A673 (cell line): ENCODE results near the gene DAPK2. TPM values are rescaled to one million over a fixed set of nuclear protein-coding genes. Genes with fewer than 3 reads are reported as not detected.
"Not testable (repeated sequence)": the region's sequence is repeated elsewhere in the genome, so short reads cannot be mapped to it uniquely, and the experiment has no call there.

Source experiments
- BruUV-seq: library from RNA; stranded (reverse); fragments of 400-500 nt; replicated peaks from 2 replicates; lab custom pipeline; 2021; lab: Mats Ljungman, UMichigan
- CTCF ChIA-PET: fragments of 300-600 bp; sonication (Branson Sonifier 250); formaldehyde crosslinking; loops from one replicate; lab custom pipeline; 2022; ENCODE audit warnings: antibody characterized with exemption; lab: Charles Lee
- POLR2A ChIA-PET: fragments of 300-600 bp; sonication (Branson Sonifier 250); formaldehyde crosslinking; loops from one replicate; lab custom pipeline; 2022; ENCODE audit warnings: antibody characterized with exemption; ENCODE audit not compliant: low non-redundant PET; lab: Charles Lee
- DNase-seq: peaks from one replicate; pipeline ENCODE4 v3.0.0-alpha.2; 2015; ENCODE audit warnings: low spot score
- H3K27ac ChIP-seq: fragments of 200-600 bp; sonication (generic); 2 replicates; pipeline ENCODE4 v1.5.1; 2016; ENCODE audit warnings: mixed run types, low read depth, mild to moderate bottlenecking, mixed read lengths, antibody characterized with exemption, low read length; ENCODE audit not compliant: poor library complexity, severe bottlenecking
- H3K27me3 ChIP-seq: fragments of 200-600 bp; sonication (generic); replicated peaks from 2 replicates; pipeline ENCODE4 v1.6.1; 2017; ENCODE audit warnings: mixed run types, low read depth, mild to moderate bottlenecking, mixed read lengths, antibody characterized with exemption, low read length; ENCODE audit not compliant: insufficient read depth, poor library complexity
- H3K36me3 ChIP-seq: fragments of 200-600 bp; sonication (generic); 2 replicates; pipeline ENCODE4 v1.6.1; 2016; ENCODE audit warnings: mixed run types, mild to moderate bottlenecking, mixed read lengths, antibody characterized with exemption, low read length; ENCODE audit not compliant: insufficient read depth, poor library complexity, severe bottlenecking
- H3K4me1 ChIP-seq: fragments of 200-600 bp; sonication (generic); 2 replicates; pipeline ENCODE4 v1.6.1; 2017; ENCODE audit warnings: mixed run types, mild to moderate bottlenecking, mixed read lengths, antibody characterized with exemption, low read length; ENCODE audit not compliant: insufficient read depth, poor library complexity, severe bottlenecking
- H3K4me3 ChIP-seq: fragments of 200-600 bp; sonication (generic); 2 replicates; pipeline ENCODE4 v1.5.1; 2016; ENCODE audit warnings: low read depth, mixed run types, mild to moderate bottlenecking, mixed read lengths, low read length; ENCODE audit not compliant: poor library complexity, severe bottlenecking
- H3K9me3 ChIP-seq: fragments of 200-600 bp; sonication (generic); 2 replicates; pipeline ENCODE4 v1.6.1; 2016; ENCODE audit warnings: mixed run types, low read depth, mild to moderate bottlenecking, mixed read lengths, antibody characterized with exemption, low read length; ENCODE audit not compliant: poor library complexity, severe bottlenecking
- EZH2 ChIP-seq: fragments of 200-600 bp; sonication (generic); IDR thresholded peaks from 2 replicates; pipeline ENCODE4 v1.6.1; 2017; ENCODE audit warnings: borderline replicate concordance, low read depth, mild to moderate bottlenecking, mixed read lengths, antibody characterized with exemption, low read length; ENCODE audit not compliant: poor library complexity, severe bottlenecking
- intact Hi-C: fragments of 100-400 bp; cut with micrococcal nuclease; formaldehyde crosslinking; loops from one replicate; pipeline ENCODE4 v1.10.0; 2022; ENCODE audit not compliant: unreplicated experiment
- total RNA-seq: library from RNA; stranded (reverse); gene quantifications from 2 replicates; pipeline ENCODE4 v1.2.3, GENCODE V29; 2021
- TF ChIP-seq, protein P1 (sequence below): fragments of 300-800, 200-600 bp; sonication (generic); conservative IDR thresholded peaks from 2 replicates; pipeline ENCODE4 v1.5.1; 2017; ENCODE audit warnings: low read depth, mild to moderate bottlenecking, antibody characterized with exemption, low read length, moderate library complexity, mixed read lengths

DAPK2 gene
- total RNA-seq, 1 experiment from 2014 or later = 19.2 TPM

GRCh38 chr15:63902671-63903035, 143.6 kb downstream of the DAPK2 start:
- TF ChIP-seq EZH2 = no peak
- TF ChIP-seq, protein P1, sequence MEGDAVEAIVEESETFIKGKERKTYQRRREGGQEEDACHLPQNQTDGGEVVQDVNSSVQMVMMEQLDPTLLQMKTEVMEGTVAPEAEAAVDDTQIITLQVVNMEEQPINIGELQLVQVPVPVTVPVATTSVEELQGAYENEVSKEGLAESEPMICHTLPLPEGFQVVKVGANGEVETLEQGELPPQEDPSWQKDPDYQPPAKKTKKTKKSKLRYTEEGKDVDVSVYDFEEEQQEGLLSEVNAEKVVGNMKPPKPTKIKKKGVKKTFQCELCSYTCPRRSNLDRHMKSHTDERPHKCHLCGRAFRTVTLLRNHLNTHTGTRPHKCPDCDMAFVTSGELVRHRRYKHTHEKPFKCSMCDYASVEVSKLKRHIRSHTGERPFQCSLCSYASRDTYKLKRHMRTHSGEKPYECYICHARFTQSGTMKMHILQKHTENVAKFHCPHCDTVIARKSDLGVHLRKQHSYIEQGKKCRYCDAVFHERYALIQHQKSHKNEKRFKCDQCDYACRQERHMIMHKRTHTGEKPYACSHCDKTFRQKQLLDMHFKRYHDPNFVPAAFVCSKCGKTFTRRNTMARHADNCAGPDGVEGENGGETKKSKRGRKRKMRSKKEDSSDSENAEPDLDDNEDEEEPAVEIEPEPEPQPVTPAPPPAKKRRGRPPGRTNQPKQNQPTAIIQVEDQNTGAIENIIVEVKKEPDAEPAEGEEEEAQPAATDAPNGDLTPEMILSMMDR = no peak
- H3K4me3 ChIP-seq = no peak overlapping the region
- no peak overlapping the region for H3K27ac ChIP-seq
- no peaks in the 10 kb centered on the region for H3K27me3 ChIP-seq
- peaks cover 9% of the 10 kb centered on the region for H3K4me1 ChIP-seq
- ChIA-PET POLR2A (no interaction called here), CTCF (no interaction called here)
- intact Hi-C loops = no loop called here
- no peaks in the 10 kb centered on the region for H3K9me3 ChIP-seq
- no peaks in the 10 kb centered on the region for H3K36me3 ChIP-seq
- no TSS peak for BruUV-seq
- peak; percentile 19 for DNase-seq

GRCh38 chr15:63901912-63902670, 144.2 kb downstream of the DAPK2 start:
- H3K4me1 ChIP-seq = peaks cover 9% of the 10 kb centered on the region
- no peaks in the 10 kb centered on the region for H3K36me3 ChIP-seq
- no peak overlapping the region for H3K27ac ChIP-seq
- DNase-seq = no peak
- no peaks in the 10 kb centered on the region for H3K9me3 ChIP-seq
- ChIA-PET CTCF (no interaction called here), POLR2A (no interaction called here)
- no peaks in the 10 kb centered on the region for H3K27me3 ChIP-seq
- no TSS peak for BruUV-seq
- H3K4me3 ChIP-seq = no peak overlapping the region
- TF ChIP-seq EZH2 = no peak
- TF ChIP-seq, protein P1 = no peak
- intact Hi-C loops = no loop called here

DNA sequence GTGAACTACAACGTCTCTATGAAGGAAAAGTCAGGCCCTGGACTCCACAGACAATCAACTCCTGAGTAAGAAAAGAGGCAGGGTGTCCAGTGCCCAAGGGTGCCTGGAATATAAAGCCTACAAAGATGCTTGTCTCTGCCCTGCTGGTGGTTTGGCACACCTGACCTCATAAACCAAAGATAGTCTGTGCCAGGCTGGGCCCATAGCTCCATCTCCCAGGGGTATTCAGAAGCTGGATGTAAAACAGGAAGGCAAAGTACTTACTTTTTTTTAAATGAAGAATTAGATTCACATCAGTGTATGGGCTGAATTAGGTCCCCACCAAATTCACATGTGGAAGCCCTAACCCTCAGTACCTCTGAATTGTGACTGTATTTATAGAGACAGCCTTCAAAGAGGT, 146.0 kb downstream of the DAPK2 start:
- no TSS peak for BruUV-seq
- H3K36me3 ChIP-seq = no peaks in the 10 kb centered on the region
- H3K4me1 ChIP-seq = peaks cover 9% of the 10 kb centered on the region
- DNase-seq = no peak
- ChIA-PET POLR2A (no interaction called here), CTCF (no interaction called here)
- no peak overlapping the region for H3K4me3 ChIP-seq
- TF ChIP-seq EZH2 = no peak
- TF ChIP-seq, protein P1 = no peak
- intact Hi-C loops = no loop called here
- H3K9me3 ChIP-seq = no peaks in the 10 kb centered on the region
- H3K27me3 ChIP-seq = no peaks in the 10 kb centered on the region
- H3K27ac ChIP-seq = no peak overlapping the region

DNA sequence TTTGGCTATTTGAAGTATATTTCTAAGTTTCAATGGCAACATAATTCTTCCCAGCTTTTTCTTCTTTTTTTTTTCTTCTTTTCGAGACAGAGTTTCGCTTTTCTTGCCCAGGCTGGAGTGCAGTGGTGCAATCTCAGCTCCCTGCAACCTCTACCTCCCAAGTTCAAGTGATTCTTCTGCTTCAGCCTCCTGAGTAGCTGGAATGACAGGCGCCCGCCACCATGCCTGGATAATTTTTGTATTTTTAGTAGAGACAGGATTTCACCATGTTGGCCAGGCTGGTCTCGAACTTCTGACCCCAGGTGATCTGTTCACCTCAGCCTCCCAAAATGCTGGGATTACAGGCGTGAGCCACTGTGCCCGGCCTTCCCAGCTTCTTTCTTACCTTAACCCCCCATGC, 146.7 kb downstream of the DAPK2 start:
- CTCF ChIA-PET, H3K27me3 ChIP-seq, DNase-seq, H3K9me3 ChIP-seq, H3K4me1 ChIP-seq, H3K27ac ChIP-seq, H3K4me3 ChIP-seq, H3K36me3 ChIP-seq, BruUV-seq, POLR2A ChIA-PET: not testable (repeated sequence)
- intact Hi-C loops = loop anchor here (10.0 kb wide), 2 partner anchors 165 to 615 kb away; no protein-coding TSS in a partner anchor
